Measurements from ENCODE around the gene ERBB2.

DNA sequence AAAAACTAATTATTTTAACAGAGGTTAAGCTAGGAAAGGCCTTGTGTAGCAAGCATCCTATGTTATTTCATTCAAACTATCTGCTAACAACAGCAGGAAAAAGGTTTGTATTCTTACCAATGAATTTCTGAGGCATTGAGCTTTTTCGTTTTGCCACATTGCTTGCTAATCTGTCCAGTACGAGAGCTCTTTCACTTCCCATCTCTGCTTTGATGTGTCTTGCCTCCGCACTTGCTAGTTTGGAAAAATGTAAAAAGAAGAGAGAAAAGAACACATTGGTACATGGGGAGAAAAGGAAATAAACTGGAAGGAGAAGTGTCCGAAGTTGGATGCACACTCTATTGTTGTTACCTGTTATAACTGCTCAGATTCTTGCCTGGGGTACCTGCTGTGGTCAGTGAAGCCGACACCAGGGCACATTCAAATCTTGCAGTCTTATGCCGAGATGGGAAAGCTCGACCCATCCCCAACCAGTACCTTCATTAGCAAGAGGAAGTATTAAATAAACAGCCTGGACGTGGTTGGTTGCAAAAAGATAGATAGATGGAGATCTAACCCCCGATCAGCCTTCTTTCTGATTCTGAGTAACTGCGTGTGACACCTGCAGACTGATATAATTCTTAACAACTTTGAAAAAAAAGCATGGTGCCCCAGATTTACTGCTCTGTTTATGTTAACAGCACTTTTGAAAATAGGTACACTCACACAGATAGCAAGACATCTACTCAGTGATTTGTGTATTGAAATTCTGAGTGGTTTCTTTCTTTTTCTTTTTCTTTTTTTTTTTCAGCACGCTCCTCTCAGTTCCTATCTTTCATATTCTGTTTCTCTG, 77.9 kb downstream of the ERBB2 start:
- TF ChIP-seq, protein P1, sequence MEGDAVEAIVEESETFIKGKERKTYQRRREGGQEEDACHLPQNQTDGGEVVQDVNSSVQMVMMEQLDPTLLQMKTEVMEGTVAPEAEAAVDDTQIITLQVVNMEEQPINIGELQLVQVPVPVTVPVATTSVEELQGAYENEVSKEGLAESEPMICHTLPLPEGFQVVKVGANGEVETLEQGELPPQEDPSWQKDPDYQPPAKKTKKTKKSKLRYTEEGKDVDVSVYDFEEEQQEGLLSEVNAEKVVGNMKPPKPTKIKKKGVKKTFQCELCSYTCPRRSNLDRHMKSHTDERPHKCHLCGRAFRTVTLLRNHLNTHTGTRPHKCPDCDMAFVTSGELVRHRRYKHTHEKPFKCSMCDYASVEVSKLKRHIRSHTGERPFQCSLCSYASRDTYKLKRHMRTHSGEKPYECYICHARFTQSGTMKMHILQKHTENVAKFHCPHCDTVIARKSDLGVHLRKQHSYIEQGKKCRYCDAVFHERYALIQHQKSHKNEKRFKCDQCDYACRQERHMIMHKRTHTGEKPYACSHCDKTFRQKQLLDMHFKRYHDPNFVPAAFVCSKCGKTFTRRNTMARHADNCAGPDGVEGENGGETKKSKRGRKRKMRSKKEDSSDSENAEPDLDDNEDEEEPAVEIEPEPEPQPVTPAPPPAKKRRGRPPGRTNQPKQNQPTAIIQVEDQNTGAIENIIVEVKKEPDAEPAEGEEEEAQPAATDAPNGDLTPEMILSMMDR (conservative IDR thresholded peaks at IDR 0.05; ENCODE audit: low read length), result no peak
- no peak for TF ChIP-seq EZH2phosphoT487 (IDR thresholded peaks at IDR 0.05; ENCODE audit: borderline replicate concordance)
